Limb (tissue), 2 donors: ENCODE data around the gene RDX.
"Not testable (repeated sequence)": the region's sequence is repeated elsewhere in the genome, so short reads cannot be mapped to it uniquely, and the experiment has no call there.

Source experiments
- DNase-seq, 2 donors: peaks; one replicate each; pipeline ENCODE4 v3.0.0-alpha.2; 2016; ENCODE audit errors: extremely low spot score in 2 of 2

Gene RDX

GRCh38 chr11:110296226-110297075 lies at the start of gene RDX:
TSS of gene RDX (minus strand) at chr11:110296614. CDS start at chr11:110279692, 16,922 bp downstream.
- peak; percentile 75 to 88 for DNase-seq

GRCh38 chr11:110345743-110346142 lies 49.3 kb upstream of the RDX start:
- no peak for DNase-seq

DNA sequence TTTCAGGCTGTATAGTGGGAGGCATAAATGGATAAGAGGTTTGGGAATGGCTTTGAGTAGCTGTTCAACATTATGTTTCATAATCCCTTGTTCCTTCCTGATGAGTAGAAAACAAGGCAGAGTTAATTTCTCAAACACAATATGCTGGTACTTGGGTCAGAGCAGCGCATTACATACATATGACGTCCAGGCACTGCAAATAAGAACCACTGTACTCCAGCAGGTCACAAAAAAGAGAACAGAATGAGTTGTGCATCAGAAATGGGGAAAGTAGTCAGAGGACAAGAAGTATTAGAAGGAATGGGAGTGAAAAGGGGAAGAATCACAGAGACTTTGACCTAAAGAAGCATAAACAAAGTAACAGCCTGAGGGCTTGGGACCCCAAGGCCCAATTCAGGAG lies 44.0 kb upstream of the RDX start:
- DNase-seq: no peak

GRCh38 chr11:110339456-110340250 lies 43.2 kb upstream of the RDX start:
- DNase-seq: no peak

- DNase-seq: no peak
Observed at GRCh38 chr11:110338684-110339083, 42.3 kb upstream of the RDX start.

DNA sequence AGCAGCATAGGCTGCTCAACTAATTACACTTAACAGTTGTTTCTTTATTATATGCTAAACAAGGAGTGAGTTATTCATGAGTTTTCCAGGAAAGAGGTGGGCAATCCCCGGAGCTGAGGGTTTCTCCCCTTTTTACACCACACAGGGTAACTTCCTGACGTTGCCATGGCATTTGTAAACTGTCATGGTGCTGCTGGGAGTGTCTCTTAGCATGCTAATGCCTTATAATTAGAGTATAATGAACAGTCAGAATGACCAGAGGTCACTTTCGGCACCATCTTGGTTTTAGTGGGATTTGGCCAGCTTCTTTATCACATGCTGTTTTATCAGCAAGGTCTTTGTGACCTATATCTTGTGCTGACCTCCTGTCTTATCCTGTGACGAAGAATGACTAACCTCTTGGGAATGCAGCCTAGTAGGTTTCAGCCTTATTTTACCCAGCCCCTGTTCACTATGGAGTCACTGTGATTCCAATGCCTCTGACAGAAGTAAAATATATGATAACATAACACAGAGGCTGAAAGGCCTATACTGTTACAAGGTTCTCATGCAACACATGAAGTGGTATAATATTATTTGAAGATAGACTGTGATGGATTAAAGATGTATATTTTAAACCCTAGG lies 41.3 kb upstream of the RDX start:
- DNase-seq: no peak

DNA sequence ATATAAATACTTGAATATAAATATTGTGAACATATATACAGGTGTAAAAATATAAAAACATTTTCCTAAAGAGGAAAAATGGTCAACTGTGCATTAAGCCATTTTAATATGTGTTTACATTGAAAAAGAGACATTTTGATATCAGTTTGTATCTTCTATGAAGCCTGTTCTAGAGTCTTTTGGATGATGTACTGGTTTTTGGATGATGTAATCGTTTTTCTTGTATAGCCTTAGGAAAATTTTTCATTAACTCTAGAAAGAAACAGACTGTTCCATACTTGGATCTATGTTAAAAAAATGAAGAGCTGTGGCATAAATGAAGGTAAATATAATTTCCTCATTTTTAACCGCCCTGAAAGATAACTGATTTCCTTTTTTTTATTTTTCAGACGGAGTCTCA lies 39.6 kb upstream of the RDX start:
- no peak for DNase-seq

DNA sequence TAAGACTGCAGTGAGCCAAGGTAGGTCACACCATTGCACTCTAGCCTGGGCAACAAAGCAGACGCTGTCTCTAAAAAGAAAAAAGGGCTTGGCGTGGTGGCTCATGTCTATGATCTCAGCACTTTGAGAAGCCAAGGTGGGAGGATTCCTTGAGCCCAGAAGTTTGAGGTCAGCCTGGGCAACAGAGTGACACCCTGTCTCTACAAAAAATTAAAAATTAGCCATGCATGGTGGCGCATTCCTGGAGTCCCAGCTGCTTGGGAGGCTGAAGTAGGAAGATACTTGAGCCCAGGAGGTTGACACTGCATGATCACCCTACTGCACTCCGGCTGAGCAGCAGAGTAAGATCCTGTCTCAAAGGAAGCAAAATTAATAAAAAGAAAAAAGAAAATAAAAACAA lies 38.9 kb upstream of the RDX start:
- DNase-seq: no peak

DNA sequence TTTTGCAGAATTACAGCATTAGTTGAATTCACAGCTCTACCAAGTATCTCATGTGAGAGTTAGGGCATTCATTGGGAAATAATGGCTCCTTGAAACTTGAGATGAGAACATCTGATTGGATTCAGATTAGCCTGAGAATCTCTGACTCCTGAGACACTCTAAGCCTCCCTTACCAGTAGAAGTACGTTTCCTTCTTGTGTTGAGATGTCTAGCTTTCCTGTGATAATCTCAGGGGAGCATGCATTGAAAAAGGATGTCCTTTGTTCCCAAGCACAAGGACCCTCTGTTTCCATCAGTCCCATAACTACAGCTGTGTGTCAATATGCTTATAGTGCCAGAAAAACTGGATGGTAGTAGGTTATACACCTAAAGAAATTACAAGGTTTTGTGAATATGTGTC lies 35.2 kb upstream of the RDX start:
- DNase-seq: no peak

DNA sequence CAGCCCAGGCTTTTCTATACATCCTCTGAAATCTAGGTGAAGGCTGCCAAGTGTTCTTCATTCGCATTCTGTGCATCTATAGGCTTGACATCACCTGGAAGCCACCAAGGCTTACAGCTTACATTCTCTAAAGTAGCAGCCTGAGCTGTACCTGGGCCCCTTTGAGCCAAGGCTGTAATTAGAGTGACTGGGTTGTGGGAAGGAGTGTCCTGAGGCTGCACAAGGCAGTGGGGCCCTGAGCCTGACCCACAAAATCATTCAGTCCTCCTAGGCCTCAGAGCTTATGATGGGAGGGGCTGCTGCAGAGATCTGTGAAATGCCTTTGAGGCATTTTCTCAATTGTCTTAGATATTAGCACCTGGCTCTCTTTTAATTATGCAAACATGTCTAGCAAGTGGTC lies 33.0 kb upstream of the RDX start:
- DNase-seq: no peak

DNA sequence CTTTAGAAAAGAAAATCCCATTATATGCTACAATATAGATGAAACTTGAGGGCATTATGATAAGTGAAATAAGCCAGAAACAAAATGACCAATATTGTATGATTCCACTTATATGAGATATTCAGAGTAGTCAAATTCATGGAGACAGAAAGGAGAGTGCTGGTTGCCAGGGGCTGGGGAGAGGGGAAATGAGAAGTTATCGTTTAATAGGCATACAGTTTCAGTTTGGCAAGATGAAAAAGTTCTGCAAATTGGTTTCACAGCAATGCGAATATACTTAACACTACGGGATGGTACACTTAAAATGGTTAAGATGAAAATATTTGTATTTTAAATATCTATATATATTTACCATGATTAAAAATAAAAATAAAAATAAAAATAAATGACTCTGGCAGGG lies 31.1 kb upstream of the RDX start:
- DNase-seq: no peak

GRCh38 chr11:110323786-110324185 lies 27.4 kb upstream of the RDX start:
- DNase-seq: no peak

DNA sequence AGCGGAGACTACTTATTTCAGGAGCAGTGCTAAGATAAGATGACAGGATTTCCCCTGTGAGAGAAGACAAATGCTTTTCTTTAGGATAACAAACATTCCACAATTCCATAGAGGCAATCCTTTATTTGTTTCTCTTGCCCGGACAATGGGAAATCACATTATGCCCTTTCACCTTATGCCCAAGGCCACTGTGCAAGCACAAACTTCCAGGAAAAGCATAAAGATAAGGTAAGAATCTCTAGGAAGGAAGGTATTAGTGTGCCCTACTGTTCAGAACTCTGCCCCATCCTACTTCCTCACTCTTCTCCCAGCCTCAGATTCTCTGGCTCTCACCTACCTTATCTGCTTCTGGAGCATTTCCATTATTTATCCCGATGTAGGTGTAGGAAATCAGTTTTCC lies 23.1 kb upstream of the RDX start:
- no peak for DNase-seq

GRCh38 chr11:110318638-110319404 lies 22.4 kb upstream of the RDX start:
- DNase-seq: no peak

DNA sequence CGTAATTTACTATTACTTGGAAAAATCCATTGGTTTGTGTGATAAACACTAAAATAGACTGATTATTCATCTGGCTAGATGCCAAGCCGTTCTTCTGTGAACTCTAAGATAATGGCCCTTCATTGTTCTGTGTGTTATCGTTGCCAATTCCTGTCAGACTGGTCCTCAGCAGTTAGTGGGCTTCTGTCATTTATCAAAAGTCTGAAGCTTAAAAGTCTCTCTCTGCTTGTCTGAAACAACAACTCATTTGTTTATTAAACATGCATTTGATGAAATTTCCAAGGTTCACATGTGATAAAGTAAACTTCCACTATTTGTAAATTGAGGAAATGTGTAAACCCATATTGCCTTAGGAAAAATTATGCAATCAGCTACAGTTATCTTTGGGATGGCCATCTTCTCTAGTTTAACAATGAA lies 21.1 kb upstream of the RDX start:
- no peak for DNase-seq

DNA sequence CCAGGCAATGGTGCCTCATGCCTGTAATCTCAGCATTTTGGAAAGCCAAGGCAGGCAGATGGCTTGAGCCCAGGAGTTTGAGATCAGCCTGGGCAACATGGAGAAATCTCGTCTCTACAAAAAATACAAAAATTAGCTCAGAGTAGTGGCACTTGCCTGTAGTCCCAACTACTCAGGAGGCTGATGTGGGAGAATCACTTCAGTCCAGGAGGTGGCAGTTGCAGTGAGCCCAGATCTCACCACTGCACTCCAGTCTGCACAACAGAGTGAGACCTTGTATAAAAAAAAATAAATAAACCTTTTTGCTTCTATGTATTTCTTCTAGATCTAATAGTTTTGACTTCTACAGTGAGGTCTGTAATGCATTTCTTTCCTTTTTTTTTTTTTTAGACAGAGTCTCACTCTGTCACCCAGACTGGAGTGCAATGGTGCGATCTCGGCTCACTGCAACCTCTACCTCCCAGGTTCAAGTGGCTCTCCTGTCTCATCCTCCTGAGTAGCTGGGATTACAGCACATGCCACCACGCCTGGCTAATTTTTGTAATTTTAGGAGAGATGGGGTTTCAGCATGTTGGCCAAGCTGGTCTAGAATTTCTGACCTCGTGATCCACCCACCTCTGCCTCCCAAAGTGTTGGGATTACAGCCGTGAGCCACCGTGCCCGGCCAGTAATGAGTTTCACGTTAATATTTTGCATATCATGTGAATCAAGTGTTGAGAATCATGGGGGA lies 18.1 kb upstream of the RDX start:
- no peak for DNase-seq

- DNase-seq: no peak
Observed at GRCh38 chr11:110312670-110313069, 16.3 kb upstream of the RDX start.

GRCh38 chr11:110311783-110312579 lies 15.6 kb upstream of the RDX start:
- no peak for DNase-seq

- no peak for DNase-seq
Observed at GRCh38 chr11:110308071-110308470, 11.7 kb upstream of the RDX start.

DNA sequence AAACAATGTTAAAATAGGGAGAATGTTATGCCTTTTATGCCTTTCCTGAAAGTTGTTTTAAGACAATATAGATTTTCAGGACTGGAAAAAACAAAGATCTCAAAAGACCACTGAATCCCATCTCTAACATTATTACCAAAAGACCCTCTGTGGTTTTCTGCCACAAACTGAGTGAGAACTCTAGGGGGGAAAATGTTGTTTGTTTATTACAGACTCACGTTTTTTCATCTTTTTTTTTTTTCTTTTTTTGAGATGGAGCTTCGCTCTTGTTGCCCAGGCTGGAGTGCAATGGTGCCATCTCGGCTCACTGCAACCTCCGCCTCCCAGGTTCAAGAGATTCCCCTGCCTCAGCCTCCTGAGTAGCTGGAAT lies 9.6 kb upstream of the RDX start:
- DNase-seq: not testable (repeated sequence)
